Erythroblast (primary cell): ENCODE results near the gene CDSN.
"Not testable (repeated sequence)": the region's sequence is repeated elsewhere in the genome, so short reads cannot be mapped to it uniquely, and the experiment has no call there.

Source experiments
- DNase-seq, 2 experiments: peaks; one replicate each; lab custom pipeline; 2025; lab: John Stamatoyannopoulos, UW
- GATA1 ChIP-seq: IDR thresholded peaks from 2 replicates; pipeline ENCODE4 v1.6.1; 2011; ENCODE audit warnings: low read depth, mild to moderate bottlenecking, control low read depth, low read length, moderate library complexity
- POLR2A ChIP-seq: IDR thresholded peaks from 2 replicates; pipeline ENCODE4 v1.6.1; 2011; ENCODE audit warnings: mild to moderate bottlenecking, low read length

CDSN gene

GRCh38 chr6:31120151-31120915 lies at the start of gene CDSN:
CDSN (minus strand) TSS chr6:31120446; CDS start chr6:31120419, 27 bp downstream.
- TF ChIP-seq POLR2A: no peak
- no peak for TF ChIP-seq GATA1
- DNase-seq: no peak

- no peak for TF ChIP-seq GATA1
- TF ChIP-seq POLR2A: no peak
- no peak for DNase-seq
Measured at GRCh38 chr6:31169123-31169857, 49.0 kb upstream of the CDSN start.

GRCh38 chr6:31168606-31169005 lies 48.4 kb upstream of the CDSN start:
- no peak for DNase-seq
- TF ChIP-seq POLR2A (no peak), GATA1 (no peak)

GRCh38 chr6:31165986-31166385 lies 45.7 kb upstream of the CDSN start:
- TF ChIP-seq POLR2A (no peak), GATA1 (no peak)
- DNase-seq: no peak

GRCh38 chr6:31165064-31165832 lies 45.0 kb upstream of the CDSN start:
- not testable (repeated sequence) for DNase-seq

- DNase-seq: not testable (repeated sequence)
Measured at GRCh38 chr6:31164475-31165063, 44.3 kb upstream of the CDSN start.

GRCh38 chr6:31163922-31164321 lies 43.7 kb upstream of the CDSN start:
- no peak for TF ChIP-seq POLR2A
- TF ChIP-seq GATA1: no peak
- peak; percentile 18 to 64 for DNase-seq

GRCh38 chr6:31162463-31163165 lies 42.4 kb upstream of the CDSN start:
- TF ChIP-seq GATA1 (no peak), POLR2A (no peak)

GRCh38 chr6:31161216-31162126 lies 41.2 kb upstream of the CDSN start:
- TF ChIP-seq GATA1 (no peak), POLR2A (no peak)
- no peak for DNase-seq

More at GRCh38 chr6:31162463-31163165, 42.4 kb upstream of the CDSN start:
- DNase-seq: no peak

- peak; percentile 66 to 72 for DNase-seq
- no peak for TF ChIP-seq POLR2A
- no peak for TF ChIP-seq GATA1
Measured at GRCh38 chr6:31158863-31159855, 38.9 kb upstream of the CDSN start.
